Neutrophil (primary cell): Measurements from ENCODE around the gene TDP1.
A peak's percentile ranks its signal among the peaks of the same experiment; 100 is the strongest.

Experiments used
- H3K27ac ChIP-seq: fragments of 200-600 bp; sonication (generic); 2 replicates; pipeline ENCODE4 v1.5.1; 2016; ENCODE audit warnings: mild to moderate bottlenecking, moderate library complexity
- H3K27me3 ChIP-seq: fragments of 200-600 bp; sonication (generic); 2 replicates; pipeline ENCODE4 v1.6.0; 2016; ENCODE audit warnings: mild to moderate bottlenecking
- H3K36me3 ChIP-seq: fragments of 200-600 bp; sonication (generic); 2 replicates; pipeline ENCODE4 v1.5.1; 2017
- H3K4me1 ChIP-seq, 2 experiments: fragments of 200-600 bp in 1 of 2; sonication (generic) in 1 of 2; 1 replicate in 1 of 2; 2 replicates in 1 of 2; pipeline versions ENCODE4 v1.5.1 to v1.6.1; 2013 to 2016; ENCODE audit warnings: low read depth in 1 of 2, low read length in 1 of 2, mild to moderate bottlenecking in 1 of 2, moderate library complexity in 1 of 2; ENCODE audit not compliant: control insufficient read depth in 1 of 2, insufficient read depth in 1 of 2
- H3K4me3 ChIP-seq, 2 experiments: fragments of 200-600 bp in 1 of 2; sonication (generic) in 1 of 2; 1 replicate in 1 of 2; 2 replicates in 1 of 2; pipeline ENCODE4 v1.5.1; 2013 to 2016; ENCODE audit warnings: low read depth in 1 of 2, low read length in 1 of 2, mild to moderate bottlenecking in 1 of 2, moderate library complexity in 1 of 2
- H3K9me3 ChIP-seq: fragments of 200-600 bp; sonication (generic); 2 replicates; pipeline ENCODE4 v1.5.1; 2016
- TF ChIP-seq, protein P1 (sequence below): fragments of 200-600 bp; sonication (generic); IDR thresholded peaks from 2 replicates; pipeline ENCODE4 v1.5.1; 2016; ENCODE audit warnings: antibody characterized with exemption

The TDP1 gene

GRCh38 chr14:90060312-90060964 lies 104.7 kb downstream of the TDP1 start:
- Histone ChIP-seq H3K9me3 (no peaks in the 10 kb centered on the region), H3K36me3 (no peaks in the 10 kb centered on the region), H3K4me1 (peaks cover 17 to 28% of the 10 kb centered on the region in 2 experiments), H3K27ac (no peak overlapping the region), H3K27me3 (peaks cover 100% of the 10 kb centered on the region), H3K4me3 (peak overlapping the region; percentile 7 to 46)
- TF ChIP-seq, protein P1, sequence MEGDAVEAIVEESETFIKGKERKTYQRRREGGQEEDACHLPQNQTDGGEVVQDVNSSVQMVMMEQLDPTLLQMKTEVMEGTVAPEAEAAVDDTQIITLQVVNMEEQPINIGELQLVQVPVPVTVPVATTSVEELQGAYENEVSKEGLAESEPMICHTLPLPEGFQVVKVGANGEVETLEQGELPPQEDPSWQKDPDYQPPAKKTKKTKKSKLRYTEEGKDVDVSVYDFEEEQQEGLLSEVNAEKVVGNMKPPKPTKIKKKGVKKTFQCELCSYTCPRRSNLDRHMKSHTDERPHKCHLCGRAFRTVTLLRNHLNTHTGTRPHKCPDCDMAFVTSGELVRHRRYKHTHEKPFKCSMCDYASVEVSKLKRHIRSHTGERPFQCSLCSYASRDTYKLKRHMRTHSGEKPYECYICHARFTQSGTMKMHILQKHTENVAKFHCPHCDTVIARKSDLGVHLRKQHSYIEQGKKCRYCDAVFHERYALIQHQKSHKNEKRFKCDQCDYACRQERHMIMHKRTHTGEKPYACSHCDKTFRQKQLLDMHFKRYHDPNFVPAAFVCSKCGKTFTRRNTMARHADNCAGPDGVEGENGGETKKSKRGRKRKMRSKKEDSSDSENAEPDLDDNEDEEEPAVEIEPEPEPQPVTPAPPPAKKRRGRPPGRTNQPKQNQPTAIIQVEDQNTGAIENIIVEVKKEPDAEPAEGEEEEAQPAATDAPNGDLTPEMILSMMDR = no peak

- TF ChIP-seq, protein P1 = no peak
- Histone ChIP-seq H3K27ac (no peak overlapping the region), H3K4me1 (peaks cover 17 to 28% of the 10 kb centered on the region in 2 experiments), H3K4me3 (peak overlapping the region; percentile 7 to 46), H3K27me3 (peaks cover 100% of the 10 kb centered on the region), H3K36me3 (no peaks in the 10 kb centered on the region), H3K9me3 (no peaks in the 10 kb centered on the region)
These were observed 105.4 kb downstream of the TDP1 start for GRCh38 chr14:90060965-90061684.

GRCh38 chr14:90061685-90062126 lies 106.0 kb downstream of the TDP1 start, which contains the start of gene KCNK13:
Gene KCNK13, plus strand, starts transcription at chr14:90061994. Its CDS starts 212 bp downstream, at chr14:90062206.
- TF ChIP-seq, protein P1 = no peak
- Histone ChIP-seq H3K27me3 (peaks cover 100% of the 10 kb centered on the region), H3K4me3 (peak within 1 kb of the TSS; percentile 12 to 46), H3K9me3 (no peaks in the 10 kb centered on the region), H3K4me1 (peaks cover 17 to 28% of the 10 kb centered on the region in 2 experiments), H3K27ac (no peak within 1 kb of the TSS), H3K36me3 (no peaks in the 10 kb centered on the region)

DNA sequence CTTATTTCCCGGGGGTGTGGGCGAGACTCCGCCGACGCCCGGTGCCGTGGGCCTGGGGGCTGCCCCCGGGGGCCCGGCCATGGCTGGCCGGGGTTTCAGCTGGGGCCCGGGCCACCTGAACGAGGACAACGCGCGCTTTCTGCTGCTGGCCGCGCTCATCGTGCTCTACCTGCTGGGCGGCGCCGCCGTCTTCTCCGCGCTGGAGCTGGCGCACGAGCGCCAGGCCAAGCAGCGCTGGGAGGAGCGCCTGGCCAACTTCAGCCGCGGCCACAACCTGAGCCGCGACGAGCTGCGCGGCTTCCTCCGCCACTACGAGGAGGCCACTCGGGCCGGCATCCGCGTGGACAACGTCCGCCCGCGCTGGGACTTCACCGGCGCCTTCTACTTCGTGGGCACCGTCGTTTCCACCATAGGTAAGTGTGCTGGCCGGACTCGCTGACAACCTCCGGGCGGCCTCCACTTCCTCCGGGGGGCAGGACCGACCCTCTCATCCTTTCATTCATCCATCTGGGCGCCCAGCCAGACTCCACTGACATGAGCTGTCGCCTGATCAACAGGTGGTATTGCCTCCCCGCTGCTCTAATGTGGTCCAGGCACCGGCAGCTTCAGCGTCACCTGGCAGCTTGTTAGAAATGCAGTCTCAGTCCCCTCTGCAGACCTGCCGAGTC lies 106.5 kb downstream of the TDP1 start:
- Histone ChIP-seq H3K27ac (no peak overlapping the region), H3K27me3 (peaks cover 100% of the 10 kb centered on the region), H3K9me3 (no peaks in the 10 kb centered on the region), H3K36me3 (no peaks in the 10 kb centered on the region), H3K4me1 (peaks cover 17 to 28% of the 10 kb centered on the region in 2 experiments), H3K4me3 (peak overlapping the region; percentile 12 to 46)
- TF ChIP-seq, protein P1 = no peak

DNA sequence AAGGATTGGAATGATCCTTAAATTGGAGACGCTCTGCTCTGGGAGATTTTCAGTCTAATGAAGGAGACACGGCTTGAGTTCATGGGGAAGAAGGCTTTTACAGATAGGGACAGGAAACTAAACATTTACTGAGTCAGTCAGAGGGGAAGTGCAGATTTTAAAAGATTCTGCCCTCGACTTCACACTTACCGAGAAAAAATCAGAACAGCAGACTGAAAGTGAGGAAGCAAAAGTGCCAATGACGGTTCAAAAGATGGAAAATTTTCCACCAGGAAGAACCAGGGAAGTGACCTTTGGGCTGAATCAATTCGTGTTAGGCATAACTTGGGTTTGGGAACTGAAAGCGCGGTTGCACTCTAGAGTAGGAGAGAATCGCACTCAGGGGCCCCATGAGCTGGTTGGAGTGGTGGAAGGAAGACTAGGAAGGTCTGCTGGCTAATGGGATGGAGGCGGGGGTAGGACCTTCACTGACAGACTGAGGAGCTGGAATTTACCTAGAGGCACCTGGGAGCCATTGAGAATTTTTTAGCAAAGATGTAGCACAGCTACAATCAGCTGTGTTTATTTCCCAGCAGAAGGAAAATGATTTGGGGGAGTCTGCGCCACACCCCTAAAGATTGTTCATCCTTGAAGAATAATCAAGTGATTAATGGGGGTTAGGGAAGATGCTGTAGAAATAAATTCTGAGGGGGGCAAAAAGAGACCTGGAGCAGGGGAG lies 107.3 kb downstream of the TDP1 start:
- H3K36me3 ChIP-seq = no peaks in the 10 kb centered on the region
- H3K9me3 ChIP-seq = no peaks in the 10 kb centered on the region
- no peak overlapping the region for H3K27ac ChIP-seq
- peaks cover 100% of the 10 kb centered on the region for H3K27me3 ChIP-seq
- H3K4me1 ChIP-seq = peaks cover 17 to 28% of the 10 kb centered on the region in 2 experiments
- peak overlapping the region in 1 of 2 experiments; percentile 46 for H3K4me3 ChIP-seq
- TF ChIP-seq, protein P1 = no peak
